HG03159 (cell line): ENCODE measurements around the gene RAB6B.

Experiments
- ATAC-seq: cut with Tn5 transposase; IDR thresholded peaks from one replicate; pipeline ENCODE4 v1.9.1; 2021; ENCODE audit warnings: mild to moderate bottlenecking, moderate library complexity; ENCODE audit not compliant: unreplicated experiment

The RAB6B gene

DNA sequence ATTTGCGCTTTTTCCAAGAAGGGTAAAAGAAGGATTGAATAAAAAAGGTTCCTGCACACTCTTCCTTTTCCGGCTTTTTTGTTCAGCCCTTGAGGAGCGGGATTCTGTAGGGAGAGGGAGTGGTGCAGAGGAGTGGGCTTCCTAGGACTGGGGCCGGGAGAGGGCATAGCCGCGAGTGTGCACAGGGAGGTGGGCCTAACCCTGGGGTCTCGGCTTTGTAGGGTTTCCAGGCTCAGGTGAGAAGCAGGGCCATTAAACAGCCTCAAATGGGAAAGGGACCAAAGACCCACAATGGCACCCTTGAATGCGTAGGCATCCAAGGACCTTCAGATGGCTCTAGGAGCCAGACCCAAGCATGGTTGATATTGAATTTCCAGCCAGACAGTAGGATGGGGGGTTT lies 35.4 kb upstream of the RAB6B start:
- ATAC-seq: no peak

GRCh38 chr3:133930341-133930933 lies 34.8 kb upstream of the RAB6B start:
- no peak for ATAC-seq

DNA sequence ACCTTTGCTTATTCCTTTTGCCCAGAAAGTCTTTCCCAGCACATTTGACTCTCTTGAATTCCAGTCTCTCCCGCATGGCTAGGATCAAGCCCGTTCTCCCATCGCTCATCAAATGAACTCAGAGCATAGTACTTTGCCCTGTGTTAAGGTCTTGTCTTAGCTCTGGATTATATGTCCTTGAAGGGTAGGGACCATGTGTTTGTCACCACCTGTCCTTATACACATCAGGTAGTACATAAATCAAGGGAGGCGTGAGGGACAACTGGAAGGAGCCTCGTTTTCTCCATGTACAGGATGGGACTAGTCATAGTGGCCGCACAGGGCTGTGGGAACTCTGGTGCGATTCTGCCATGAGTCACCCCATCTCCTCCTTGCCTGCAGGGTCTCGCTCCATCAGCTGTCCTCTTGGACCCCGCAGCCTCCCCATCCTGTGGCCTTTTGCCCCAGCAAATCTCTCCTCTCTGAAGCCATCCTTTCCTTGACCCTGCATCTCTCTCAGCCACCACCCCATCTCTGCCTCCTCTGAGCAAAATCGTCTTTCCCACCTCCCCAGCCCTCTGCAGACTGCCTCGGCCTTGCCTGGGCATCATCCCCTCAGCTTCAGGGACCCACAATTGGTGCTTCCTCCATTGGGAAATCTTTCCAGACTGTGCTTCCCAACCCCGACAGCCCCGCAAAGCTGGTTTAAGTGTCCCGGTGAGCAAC lies 33.4 kb upstream of the RAB6B start:
- ATAC-seq: no peak

GRCh38 chr3:133928136-133928893 lies 32.6 kb upstream of the RAB6B start:
- ATAC-seq: no peak

- ATAC-seq: peak; percentile 71
Measured at GRCh38 chr3:133927540-133928066, 31.9 kb upstream of the RAB6B start.

GRCh38 chr3:133926736-133927539 lies 31.3 kb upstream of the RAB6B start:
- peak; percentile 6 for ATAC-seq

GRCh38 chr3:133925960-133926735 lies 30.5 kb upstream of the RAB6B start:
- ATAC-seq: no peak

- ATAC-seq: no peak
Measured at GRCh38 chr3:133924041-133924440, 28.4 kb upstream of the RAB6B start.

DNA sequence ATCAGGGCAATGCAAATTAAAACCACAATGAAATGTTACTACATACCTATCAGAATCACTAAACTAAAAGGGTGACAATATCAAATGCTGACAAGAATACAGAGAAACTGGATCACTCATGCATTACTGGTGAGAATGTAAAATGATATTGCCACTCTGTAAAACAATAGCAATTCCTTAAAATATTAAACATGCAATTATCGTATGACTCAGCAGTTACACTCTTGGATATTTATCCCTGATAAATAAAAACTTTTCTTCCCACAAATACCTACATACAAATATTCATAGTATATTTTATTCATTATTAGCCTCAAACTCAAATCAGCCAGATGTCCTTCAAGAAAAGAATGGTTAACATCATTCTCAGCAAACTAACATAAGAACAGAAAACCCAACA lies 25.9 kb upstream of the RAB6B start:
- no peak for ATAC-seq

- no peak for ATAC-seq
Measured at GRCh38 chr3:133917144-133917543, 21.5 kb upstream of the RAB6B start.

- no peak for ATAC-seq
Measured at GRCh38 chr3:133915685-133916658, 20.3 kb upstream of the RAB6B start.

DNA sequence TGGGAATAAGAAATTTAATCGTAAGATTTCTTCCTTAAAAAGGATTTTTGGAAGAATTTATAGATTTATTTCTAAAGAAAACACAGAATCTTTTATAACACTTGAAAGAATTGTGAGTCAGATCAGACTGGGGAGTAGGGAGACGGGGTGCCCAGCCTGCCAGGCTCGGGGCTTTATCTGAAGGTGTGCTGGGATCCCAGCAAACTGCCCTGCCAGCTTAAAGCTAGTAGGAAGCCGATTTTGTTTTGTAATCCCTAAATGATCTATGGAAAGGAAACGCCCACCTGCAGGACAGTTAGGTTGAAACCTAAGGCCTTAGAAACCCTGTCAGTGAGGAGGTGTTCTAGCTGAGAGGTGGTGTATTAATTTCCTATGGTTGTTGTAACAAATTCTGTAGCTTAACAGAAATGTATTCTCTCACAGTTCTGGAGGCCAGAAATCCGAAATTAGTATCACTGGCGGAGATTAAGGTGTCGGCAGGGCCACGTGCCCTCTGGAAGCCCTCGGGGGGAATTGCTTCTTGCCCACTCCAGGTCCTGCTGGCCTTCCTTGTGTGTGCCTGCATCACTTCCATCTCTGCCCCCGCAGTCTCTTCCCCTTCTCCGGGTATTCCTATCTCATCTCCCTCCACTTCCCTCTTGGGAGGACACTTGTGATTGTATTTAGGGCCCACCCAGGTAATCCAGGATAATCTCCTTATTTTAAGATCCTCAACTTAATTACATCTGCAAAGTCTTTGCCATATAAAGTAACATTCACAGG lies 19.3 kb upstream of the RAB6B start:
- ATAC-seq: no peak

DNA sequence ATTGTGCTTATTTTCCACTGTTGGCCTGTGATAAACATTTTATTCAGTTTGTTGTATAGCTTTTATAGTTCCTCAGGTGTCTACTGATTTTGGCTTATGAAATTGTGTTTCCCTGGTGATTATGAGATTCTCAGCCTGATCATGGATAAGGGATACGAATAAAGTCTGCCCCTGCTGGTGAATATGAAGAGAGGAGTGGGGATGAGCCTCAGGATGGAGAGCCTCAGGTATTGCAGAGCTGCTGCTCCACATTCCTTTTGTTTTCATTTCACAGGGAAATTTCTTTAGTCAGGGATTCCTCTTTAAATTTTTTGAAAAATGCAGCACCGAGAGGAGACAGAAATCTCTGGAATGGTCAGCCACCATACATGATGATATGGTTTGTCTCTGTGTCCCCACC lies 14.7 kb upstream of the RAB6B start:
- ATAC-seq: no peak

DNA sequence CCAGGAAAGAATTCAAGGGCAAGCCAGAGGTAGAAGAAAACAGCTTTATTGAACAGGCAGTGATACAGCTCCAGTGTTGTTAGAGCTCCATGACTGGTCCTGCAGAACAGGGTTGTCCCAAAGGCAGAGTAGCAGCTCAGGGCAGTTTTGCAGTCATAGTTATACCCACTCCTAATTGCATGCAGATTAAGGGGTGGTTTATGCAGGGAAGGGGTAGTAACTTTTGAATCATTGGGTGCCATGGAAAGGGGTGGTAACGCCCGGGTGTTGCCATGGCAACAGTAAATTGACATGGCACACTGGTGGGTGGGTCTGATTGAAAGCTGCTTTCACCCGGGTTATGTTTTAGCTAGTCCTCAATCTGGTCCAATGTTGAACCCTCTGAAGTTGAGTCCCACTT lies 9.7 kb upstream of the RAB6B start:
- ATAC-seq: no peak

GRCh38 chr3:133901847-133902246 lies 6.2 kb upstream of the RAB6B start:
- no peak for ATAC-seq

GRCh38 chr3:133901083-133901482 lies 5.4 kb upstream of the RAB6B start:
- no peak for ATAC-seq

DNA sequence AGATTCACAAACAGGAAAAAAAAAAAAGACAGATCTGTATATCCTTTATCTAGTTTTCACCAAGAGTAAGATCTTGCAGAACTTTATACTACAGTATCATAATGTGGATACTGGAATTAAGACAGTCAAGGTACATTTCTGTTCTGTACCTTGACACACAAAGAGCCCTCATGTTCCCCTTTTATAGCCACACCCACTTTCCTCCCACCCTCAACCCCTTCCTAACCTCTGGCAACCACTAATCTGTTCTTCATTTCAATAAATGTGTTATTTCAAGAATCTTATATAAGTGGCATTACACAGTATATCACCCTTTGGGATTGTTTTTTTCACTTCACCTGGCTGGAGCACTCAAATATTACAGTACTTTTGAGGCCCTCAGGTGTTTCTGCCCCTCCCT lies 3.6 kb upstream of the RAB6B start:
- no peak for ATAC-seq

- no peak for ATAC-seq
Measured at GRCh38 chr3:133897547-133897946, 1.9 kb upstream of the RAB6B start.
